ENCODE results near the gene MMP10.
A peak's percentile ranks its signal among the peaks of the same experiment; 100 is the strongest.
"Not testable (repeated sequence)": the region's sequence is repeated elsewhere in the genome, so short reads cannot be mapped to it uniquely, and the experiment has no call there.

MMP10 gene

DNA sequence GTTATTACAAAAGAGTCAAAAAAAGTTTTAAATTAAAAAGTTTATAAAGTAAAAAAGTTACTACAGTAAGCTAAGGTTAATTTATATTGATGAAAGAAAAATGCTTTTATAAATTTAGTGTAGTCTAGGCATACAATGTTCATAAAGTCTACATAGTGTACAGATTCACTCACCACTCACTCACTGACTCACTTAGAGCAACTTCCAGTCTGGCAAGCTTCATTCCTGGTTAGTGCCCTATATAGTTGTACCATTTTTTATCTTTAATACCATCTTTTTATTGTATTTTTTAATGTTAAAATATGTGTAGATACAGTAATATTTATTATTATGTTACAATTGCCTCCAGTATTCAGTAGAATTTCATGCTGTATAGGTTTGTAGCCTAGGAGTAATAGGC, 2.6 kb upstream of the MMP10 start:
- no peak for DNase-seq

DNA sequence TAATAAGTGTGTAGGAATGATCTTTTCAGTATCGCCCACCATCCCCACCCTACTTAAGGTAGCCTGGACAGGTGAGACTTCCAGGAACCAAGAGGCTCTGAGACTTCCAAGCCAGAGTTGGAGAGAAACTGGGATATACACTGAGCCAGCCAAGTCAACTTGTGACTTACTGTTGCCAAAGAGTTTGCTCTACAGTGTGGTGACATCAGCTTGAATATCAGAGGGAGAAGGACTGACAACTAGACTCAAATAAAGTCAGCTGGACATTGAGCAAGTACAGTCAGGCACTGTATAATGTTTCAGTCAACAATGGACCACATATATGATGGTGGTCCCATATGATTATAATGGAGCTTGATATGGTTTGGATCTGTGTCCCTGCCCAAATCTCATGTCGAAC, 1.2 kb upstream of the MMP10 start:
- no peak for DNase-seq

DNA sequence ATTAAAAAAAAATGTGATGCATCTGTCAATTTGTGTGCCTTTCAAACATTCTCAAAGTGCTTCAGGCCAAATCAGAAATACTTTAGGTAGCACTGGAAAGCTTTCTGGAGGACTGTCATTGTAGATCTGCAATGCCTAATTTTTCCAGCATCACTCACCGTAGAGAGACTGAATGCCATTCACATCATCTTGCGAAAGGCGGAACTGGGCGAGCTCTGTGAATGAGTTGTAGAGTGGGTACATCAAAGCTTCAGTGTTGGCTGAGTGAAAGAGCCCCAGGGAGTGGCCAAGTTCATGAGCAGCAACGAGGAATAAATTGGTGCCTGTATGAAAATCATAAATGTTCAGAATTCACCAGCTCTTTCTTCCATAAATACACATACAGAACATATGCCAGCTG, 4.0 kb downstream of the MMP10 start:
- DNase-seq, result no peak

DNA sequence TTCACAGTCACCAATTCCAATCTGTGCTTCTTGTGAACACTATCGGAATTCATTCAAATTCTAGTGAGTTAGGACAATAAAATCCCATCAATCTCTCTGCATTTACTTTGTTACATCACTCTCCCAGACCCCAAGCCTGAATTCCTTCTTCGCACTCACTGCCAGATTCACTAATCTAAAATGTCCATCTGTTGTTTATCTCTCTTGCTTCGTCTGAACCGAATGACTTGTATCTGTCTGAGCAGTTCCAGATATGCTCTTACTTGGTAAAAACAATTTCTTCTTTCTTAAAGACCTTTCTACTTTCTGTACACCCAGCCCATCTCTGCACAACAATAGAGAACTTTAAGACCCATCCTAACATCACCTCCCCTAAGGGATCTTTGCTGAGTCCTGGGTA, 7.0 kb downstream of the MMP10 start:
- DNase-seq, result no peak

DNA sequence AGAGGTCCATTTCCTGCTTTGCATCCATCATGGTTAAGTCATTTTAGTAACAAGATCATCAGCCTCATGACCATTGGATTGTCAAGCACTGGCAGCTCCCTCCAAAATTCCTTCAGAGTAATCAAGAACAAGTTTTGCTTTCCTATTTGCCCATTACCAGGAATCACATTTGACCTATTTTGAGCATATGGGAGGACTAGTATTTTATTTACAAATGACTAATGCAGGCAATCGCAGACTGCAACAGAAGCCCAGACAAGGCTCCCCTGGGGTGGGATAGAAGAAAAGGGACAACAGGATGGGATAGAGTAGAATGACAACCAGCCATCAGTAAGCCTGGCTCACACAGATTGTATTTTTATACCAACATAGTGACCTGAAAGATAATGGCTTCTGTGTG, 9.1 kb downstream of the MMP10 start:
- no peak for DNase-seq

DNA sequence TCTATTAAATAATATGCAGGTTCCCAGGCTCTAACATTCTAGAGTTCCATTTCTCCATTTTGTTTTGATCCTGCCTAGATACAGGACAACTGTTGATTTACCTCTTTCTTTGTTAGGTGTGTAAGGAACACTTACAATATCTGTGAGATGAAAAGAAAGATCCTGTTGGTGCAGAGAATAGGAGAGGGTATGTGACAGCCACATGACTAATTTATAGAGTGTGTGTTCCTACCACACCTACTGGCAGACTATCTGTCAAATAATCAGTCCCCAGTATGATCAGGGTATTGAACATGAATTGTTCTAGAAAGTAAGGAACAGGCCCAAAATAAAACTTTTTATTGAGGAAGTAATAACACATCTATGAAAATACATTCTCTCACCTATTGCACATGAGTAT, 10.2 kb downstream of the MMP10 start:
- DNase-seq, result no peak

DNA sequence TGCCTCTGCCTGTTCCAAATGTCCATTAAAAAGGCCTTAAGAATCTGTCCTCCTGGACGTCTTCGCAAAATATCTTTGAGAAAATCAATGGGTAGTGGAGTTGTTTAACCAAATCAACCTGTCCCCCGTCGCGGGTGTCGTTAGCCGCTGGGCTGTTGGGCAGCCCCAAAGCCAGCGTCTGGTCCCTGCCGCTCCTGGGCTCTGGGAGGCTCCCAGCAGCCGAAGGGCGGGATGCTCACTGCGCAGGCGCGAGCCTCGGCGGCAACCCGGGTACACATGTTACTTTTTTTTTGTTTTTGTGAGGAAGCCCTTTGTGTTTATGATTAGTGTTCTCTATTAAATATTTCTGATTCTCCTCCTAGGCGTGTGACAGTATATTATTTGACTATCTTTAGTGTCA, 12.6 kb downstream of the MMP10 start:
- no peak for DNase-seq

DNA sequence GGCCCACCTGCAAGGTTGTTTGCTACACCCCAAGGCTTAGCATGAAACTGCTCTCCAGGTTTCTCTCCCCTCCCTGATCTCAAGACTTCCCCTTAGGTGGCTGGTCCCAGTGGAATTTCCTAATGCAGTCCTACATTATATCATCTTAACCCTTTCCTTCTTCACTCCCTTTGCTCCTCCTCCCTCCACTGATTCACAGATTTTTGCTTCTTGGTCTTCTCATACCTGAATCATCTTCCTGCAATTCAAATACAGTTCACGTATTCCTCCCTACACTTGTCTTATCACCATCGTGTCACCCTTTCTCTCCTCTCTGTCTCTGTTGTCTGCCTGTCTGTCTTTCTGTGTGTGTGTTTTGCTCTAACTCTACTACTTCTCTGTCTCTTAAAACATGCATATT, 17.0 kb downstream of the MMP10 start:
- no peak for DNase-seq

DNA sequence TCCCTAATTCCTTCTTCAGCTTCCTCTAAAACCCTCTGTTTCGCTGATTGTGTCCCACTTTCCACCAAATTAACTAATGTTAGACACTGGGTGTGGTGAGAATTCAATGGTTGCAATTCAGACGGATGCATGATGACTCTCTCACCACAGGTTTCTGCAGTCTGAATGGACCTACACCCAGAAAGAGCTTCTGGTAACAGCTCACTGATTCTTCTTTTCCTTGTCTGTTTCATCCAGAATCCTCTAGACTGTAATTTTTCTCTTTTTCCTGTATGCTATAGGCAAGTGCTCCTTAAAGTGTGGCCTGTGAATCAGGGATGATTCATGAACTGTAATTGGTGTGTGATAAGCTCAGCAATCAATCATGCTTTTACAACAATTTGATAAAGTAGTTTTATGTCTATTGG, 18.1 kb downstream of the MMP10 start:
- DNase-seq, result no peak

DNA sequence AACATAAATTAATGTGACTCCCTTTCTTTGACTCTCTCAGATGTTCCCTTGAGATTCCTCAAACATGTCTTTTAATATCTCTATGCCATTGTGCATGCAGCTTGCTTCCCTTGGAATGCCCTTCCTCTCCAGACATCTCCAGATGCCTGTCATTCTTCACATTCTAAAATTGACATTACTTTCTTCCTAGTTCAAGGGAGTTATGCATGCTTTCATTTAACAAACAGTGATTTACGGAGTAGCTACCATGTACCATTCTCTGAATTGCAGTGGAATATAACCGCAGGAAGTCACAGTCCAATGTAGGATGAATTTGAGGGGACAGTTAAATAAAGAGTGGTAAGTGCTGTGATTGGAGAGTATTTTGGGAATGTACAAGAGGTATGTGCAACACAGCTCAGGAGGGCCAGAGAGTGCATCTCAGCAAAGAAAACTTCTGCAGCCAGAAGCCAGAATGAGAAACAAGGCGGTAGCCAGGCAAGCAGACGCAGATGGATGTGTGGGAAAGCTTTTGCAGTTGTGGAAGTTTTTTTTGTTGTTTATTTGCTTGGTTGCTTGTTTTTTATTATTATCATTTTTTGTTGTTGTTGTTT, 18.7 kb downstream of the MMP10 start:
- no peak for DNase-seq

DNA sequence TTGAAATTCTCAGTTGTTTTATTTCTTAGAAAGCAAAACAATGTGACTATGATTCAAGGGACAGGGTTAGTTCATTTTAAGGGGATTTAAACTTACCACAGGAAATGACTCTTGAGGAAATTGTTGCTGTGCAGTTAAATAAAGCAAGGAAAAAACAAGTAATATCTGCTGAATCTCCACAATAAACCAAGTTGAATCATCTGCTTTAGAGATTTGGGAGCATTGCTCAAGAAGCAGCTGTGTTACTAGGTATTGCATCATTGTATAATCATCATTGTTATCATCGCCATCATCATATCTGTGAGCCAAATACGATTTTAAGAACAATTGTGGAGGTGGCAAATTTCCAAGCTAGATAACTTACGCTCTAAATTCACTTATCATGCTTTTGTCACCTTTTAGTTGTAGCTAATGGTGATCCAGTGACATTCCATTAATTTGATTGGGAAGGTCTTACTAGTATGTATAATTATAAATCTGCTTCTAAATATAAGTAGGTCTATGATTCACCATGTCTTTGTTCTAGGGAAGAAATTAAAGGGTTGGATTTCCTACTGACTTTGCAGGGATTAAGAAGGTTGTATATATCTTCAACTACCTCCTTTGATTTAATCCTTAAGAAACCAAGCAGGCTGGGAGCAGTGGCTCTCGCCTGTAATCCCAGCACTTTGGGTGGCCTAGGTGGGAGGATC, 19.9 kb downstream of the MMP10 start:
- no peak for DNase-seq

DNA sequence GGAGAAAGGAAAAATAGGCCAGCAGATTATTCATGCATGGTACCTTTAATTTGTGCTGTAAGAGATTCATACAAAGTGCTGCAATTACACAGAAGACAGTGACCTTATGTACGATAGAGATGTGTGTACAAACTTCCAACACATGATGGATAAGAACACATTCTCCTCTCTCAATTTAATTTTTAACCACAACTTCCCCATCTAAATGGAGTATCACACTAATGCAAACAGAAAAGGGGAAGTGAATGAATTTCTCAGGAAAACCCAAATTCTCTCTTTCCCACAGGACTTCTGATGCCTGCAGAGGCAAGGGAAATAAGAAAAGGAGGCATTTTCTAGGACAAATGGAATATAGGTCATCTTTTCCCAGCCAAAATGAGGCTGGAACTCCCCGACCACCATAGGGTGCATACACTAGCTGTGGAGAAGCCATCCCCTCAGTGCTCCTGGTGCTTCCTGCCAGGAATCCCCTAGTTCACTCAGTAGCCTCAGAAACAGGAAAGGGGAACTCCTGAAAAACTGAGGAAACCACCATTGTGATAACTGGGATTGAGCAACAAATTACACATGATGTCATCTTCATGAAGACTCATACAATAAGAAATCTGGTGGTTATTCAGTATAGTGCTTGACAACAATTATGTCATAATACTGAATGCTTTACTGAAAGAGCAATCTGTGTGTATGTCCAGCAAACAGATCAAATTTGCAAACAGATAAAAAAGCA, 22.4 kb downstream of the MMP10 start:
- DNase-seq, result no peak

DNA sequence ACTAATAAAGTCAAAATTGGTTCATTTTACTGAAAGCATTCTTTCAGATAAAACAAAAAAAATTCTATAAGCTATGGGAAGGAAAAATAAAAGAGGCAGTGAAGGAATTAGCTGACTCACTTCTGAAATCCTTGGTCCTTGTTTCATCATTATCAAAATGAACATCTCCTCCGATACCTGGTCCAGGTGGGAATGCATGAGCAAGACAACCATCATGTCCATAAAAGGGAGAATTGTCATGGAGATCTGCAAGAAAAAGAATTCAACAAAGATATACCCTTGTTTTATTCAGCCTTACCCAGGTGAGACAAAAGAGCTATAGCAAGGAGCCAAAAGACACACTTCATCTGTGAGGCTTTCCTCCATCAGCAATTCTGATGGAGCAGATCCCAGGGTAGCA, 27.2 kb downstream of the MMP10 start:
- DNase-seq, result no peak

DNA sequence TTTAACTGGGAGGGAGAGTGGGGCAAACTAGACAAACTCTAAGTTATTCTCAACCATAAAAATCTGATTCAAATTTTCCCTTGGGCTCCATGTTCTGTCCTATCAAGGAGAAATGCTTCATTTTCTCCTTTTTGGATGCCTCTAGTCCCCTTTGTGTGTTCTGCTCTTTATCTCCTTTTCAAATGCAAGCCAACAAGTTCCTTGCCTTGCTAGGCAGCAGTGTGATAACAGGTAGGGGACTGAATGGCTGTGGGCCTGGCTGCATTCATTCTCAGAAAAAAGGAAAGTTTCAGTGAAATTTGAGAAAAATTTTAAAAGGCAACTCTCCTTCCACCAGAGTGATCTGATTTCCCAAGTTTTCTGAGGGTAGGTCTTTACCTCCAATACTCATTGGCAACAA, 28.8 kb downstream of the MMP10 start:
- DNase-seq, result no peak

DNA sequence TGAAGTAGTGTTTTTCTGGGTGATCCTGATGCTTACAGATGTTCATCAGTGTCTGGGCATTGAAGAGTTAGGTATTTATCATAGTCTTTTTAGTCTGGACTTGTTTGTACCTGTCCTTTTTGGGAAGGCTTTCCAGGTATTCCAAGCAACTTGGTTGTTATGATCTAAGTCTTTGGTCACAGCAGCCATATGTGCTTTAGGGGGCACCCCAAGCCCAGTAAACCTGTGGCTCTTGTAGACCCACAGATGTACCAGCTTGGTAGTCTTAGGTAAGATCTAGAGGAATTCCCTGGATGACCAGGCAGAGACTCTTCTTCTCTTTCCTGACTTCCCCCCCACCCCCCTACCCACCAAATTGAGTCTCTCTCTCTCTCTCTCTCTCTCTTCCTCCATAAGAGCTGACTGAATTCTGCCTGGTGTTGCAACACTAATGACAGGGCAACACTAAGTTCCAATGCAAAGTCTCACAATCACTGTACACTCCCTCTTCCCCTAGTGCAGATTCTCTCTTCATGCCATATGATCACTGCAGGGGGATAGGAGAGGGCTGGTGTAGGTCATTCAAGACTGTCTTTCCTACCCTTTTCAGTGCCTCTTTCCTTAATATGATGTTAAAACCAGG, 31.2 kb downstream of the MMP10 start:
- DNase-seq, result no peak

DNA sequence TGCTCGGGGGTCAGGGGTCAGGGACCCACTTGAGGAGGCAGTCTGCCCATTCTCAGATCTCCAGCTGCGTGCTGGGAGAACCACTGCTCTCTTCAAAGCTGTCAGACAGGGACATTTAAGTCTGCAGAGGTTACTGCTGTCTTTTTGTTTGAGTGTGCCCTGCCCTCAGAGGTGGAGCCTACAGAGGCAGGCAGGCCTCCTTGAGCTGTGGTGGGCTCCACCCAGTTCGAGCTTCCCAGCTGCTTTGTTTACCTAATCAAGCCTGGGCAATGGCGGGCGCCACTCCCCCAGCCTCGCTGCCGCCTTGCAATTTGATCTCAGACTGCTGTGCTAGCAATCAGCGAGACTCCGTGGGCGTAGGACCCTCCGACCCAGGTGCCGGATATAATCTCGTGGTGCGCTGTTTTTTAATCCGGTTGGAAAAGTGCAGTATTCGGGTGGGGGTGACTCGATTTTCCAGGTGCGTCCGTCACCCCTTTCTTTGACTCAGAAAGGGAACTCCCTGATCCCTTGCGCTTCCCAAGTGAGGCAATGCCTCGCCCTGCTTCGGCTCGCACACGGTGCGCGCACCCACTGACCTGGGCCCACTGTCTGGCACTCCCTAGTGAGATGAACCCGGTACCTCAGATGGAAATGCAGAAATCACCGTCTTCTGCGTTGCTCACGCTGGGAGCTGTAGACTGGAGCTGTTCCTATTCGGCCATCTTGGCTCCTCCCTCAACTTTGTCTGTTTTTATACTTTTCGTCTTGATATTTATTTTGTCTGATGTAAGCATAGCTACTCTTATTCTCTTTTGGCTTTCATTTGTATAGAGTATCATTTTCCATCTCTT, 33.5 kb downstream of the MMP10 start:
- not testable (repeated sequence) for DNase-seq

DNA sequence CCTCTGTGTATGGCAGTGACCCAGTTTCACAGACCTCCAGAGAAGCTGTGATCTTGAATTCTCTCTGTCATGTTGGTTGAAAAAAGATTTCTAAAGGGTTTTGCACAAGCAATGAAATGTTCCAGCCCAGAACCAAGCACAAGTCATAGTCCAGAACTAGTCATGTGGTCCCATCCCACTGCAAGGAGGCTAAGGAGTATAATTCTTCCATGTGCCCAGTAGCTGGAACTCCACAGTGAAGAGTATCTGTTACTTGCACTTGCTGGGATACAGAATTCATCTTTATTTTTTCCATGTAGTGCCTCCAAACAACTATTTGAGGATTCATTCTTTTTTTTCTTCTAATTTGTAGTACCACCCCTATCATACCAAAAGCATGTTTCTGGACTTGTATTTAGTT, 45.8 kb downstream of the MMP10 start:
- DNase-seq, result no peak

DNA sequence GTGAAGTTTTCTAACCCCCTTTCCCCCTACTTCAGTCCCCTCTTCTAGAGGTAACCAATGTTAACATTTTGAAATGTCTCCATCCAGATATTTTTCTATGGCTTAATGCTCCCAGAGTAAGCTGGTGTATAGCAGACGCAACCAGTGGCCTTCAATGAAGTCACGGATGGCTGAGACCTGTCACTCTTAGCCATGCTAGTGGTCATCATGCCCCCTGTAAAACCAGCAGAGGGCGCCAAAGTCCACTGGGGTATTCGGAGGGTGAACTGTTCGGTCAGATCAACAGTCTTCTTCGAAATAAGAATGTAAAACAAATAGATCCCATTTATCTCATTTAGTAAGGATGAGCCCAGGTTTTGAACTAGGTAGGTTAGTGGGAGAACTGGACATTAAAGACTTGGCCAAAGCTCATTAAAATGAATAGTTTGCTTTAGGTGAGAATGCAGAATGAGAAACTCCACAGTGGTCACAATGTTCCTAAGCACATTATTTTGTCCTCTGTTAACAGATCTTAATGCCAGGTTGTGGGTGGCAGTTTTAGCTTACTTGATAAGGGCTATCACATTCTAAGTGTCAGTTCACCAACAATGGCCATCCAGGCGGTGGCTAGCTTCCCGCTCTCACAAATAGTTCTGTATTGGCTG, 47.1 kb downstream of the MMP10 start:
- peak; percentile 55 to 62 for DNase-seq

DNA sequence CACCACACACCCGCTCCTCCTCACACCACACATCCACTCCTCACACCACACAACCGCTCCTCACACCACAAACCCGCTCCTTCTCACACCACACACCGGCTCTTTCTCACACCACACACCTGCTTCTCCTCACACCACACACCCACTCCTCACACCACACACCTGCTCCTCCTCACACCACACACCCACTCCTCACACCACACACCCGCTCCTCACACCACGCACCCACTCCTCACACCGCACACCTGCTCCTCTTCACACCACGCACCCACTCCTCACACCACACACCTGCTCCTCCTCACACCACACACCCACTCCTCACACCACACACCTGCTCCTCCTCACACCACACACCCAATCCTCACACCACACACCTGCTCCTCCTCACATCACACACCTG, 49.5 kb downstream of the MMP10 start:
- DNase-seq, result not testable (repeated sequence)

DNA sequence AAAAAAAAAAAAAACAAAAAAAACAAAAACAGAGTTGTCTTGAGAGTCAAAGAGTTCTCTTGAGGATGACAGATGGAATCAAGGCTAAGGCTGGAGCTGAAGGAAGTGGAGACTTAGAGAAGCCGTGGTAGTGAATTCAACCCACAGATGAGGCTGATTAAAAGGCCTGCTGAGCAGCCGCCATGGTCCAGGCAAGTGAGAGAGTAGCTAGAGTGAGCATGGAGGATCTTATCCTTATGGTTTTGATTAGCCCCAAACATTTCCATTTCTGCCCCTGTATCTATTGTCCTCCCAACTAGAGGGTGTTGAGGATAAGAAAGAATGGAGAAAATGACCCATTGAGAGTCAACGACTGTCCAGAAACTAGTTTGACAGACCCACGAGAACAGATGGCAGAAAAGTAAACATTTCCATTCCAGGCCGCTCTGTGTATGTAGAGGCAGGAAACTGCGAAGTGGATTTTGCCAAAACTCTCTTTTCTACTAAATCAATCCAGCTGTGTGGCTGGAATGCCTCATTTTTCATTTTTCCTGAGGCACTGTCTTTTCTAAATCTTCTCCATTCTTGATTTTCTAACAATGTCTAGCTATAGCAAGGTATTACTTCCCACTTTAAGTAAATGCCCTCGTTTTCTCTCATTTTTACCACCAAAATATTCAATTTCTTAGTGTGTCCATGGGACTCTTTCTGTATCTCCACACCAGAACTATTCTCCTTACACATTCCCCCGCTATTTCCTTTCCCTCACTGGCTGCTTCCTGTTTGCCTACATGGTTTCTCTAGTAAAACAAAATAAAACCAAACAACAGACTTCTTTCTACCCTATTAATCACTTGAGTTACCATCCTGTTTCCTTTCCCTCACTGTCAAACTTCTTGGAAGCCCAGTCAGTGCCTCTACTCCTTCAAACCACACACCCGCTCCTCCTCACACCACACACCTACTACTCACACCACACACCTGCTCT, 50.3 kb downstream of the MMP10 start:
- DNase-seq, result no peak

DNA sequence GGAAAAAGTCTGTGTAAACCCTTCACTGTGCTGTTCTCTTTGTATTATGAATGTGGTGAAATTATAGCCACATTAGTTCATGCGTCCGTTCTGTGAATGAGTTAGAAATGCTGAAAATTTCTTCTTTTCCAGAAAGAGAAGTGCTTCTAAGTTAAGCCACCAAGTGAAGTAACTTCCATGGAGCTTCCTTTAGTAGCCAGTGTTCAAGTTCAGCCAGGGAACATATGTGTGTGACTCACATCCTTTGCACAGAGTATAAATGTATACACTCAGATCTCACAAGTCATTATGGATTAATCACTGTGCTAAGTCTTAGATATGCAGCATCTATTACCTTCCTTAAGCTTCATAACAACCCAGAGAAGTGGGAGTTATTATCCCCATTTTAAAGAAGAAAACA, 52.5 kb downstream of the MMP10 start:
- DNase-seq, result no peak

All from stimulated activated CD4-positive, alpha-beta T cell treated with anti-CD3 and anti-CD28 coated beads, Interleukin-2, amount 100 ng/mL, for 48 hours (primary cell).